RWPE1 (cell line): ENCODE data around the gene NDUFB6.

Source experiments
- CTCF ChIA-PET: fragments of 350-600 bp; sonication (Branson Sonifier 250); formaldehyde crosslinking; extraction: SDS; loops from one replicate; lab custom pipeline; 2021; lab: Yijun Ruan, JAX
- POLR2A ChIA-PET: fragments of 400-600 bp; formaldehyde crosslinking; extraction: SDS; loops from one replicate; lab custom pipeline; 2020; ENCODE audit warnings: antibody characterized with exemption; ENCODE audit not compliant: low non-redundant PET; lab: Yijun Ruan, JAX
- DNase-seq: peaks from one replicate; pipeline ENCODE4 v3.0.0; 2012; ENCODE audit warnings: low spot score
- H3K27ac ChIP-seq: fragments of 450-650 bp; 2 replicates; pipeline ENCODE4 v1.5.1; 2017
- CTCF ChIP-seq: fragments of 450-650 bp; conservative IDR thresholded peaks from 2 replicates; pipeline ENCODE4 v1.5.1; 2017; ENCODE audit warnings: low read depth, mild to moderate bottlenecking

The NDUFB6 gene

GRCh38 chr9:32581512-32582143, 8.7 kb upstream of the NDUFB6 start:
- TF ChIP-seq CTCF: peak; percentile 90
- ChIA-PET POLR2A (interaction anchor here (0.6 kb wide), 1 partner anchor 23 kb away, joined by 3 read pairs; no protein-coding TSS in a partner anchor), CTCF (interaction anchor here (0.5 to 7.9 kb wide), 17 partner anchors 9 to 391 kb away, joined by 3 to 135 read pairs (median 4); partner anchors contain the start of genes ACO1 and NDUFB6)
- no peak overlapping the region for H3K27ac ChIP-seq
- DNase-seq: peak; percentile 53

DNA sequence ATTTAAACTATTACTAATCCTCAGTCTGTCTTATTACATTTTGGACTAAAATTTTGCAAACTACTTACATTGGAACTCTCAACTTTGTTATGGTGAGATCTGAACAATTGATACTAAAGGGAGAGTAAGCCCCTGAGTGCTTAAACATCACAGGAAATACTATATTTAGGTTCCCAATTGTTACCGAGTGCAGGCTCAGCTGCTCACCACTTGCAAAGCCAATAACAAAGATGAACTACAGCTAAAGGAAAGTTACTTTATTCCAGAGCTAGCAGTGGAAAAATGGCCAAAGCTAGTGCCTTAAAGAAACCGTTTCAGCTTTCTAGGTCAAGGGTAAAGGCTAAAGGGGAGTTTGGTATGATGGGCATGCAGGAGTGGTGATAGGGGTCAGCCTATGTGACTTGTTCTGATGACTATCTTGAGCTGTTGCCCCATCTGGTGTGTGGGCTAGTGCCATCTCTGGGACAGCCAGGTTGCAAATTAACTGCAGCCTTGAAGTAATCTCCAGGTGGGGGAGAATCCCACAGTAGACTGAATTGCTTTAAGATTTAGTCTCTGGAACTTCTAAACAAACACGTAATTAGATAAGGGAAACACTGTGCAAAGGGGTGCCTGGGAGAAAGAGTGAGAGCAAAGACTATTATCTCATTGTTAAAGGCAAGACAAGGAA, 7.8 kb upstream of the NDUFB6 start:
- no peak overlapping the region for H3K27ac ChIP-seq
- ChIA-PET POLR2A (no interaction called here), CTCF (interaction anchor here (0.5 to 7.9 kb wide), 16 partner anchors 8 to 393 kb away, joined by 3 to 135 read pairs (median 4); partner anchors contain the start of gene NDUFB6)
- DNase-seq: no peak
- no peak for TF ChIP-seq CTCF

DNA sequence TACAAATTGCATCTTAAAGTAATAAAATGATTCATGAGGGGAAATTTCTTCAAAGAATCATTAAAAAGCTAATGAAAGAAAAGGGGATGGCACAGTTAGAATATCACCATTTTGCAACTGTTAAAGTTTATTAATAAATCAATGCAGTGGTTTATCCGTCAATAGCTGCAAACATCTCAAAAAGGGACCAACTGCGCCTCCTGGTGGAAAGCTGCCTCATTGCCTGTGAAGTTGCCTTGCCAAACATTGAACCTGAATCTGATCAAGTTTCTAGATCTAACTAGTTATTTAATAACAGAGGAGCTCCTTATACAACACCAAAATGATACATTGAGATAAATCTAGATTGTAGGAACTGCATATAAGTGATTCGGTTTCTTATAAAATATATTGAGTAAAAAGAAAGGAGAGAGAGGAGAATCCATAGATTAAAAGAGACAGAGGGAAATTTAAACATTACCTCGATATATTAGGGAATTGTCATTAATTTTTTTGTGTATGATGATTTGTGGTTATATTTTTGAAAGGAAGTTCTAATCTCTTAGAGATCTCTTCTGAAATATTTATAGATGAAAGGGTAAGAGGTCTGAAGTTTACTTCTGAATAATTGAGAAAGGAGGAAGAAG, 6.9 kb upstream of the NDUFB6 start:
- CTCF ChIA-PET: interaction anchor here (0.6 to 7.9 kb wide), 17 partner anchors 9 to 425 kb away, joined by 3 to 135 read pairs (median 3); partner anchors contain the start of gene RIGI
- peak; percentile 99 for TF ChIP-seq CTCF
- POLR2A ChIA-PET: no interaction called here
- DNase-seq: peak; percentile 51
- no peak overlapping the region for H3K27ac ChIP-seq

DNA sequence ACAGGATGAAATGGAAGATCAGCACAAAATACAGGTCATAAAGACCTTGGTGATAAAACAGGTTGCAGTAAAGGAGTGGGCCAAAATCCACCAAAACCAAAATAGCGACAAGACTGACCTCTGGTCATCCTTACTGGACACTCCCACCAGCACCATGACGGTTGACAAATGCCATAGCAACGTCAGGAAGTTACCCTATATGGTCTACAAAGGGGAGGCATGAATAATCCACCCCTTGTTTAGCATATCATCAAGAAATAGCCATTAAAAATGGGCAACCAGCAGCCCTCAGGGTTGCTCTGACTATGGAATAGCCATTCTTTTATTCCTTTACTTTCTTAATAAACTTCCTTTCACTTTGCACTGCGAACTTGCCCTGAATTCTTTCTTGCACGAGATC, 6.0 kb upstream of the NDUFB6 start:
- DNase-seq: no peak
- ChIA-PET CTCF (interaction anchor here (0.8 to 7.9 kb wide), 8 partner anchors 10 to 390 kb away, joined by 3 to 135 read pairs (median 6); partner anchors contain the start of gene RIGI), POLR2A (no interaction called here)
- TF ChIP-seq CTCF: no peak
- H3K27ac ChIP-seq: no peak overlapping the region

GRCh38 chr9:32577316-32577715, 4.4 kb upstream of the NDUFB6 start:
- no peak overlapping the region for H3K27ac ChIP-seq
- ChIA-PET CTCF (interaction anchor here (7.9 kb wide), 1 partner anchor 198 kb away, joined by 135 read pairs; no protein-coding TSS in a partner anchor), POLR2A (no interaction called here)
- DNase-seq: no peak
- no peak for TF ChIP-seq CTCF

DNA sequence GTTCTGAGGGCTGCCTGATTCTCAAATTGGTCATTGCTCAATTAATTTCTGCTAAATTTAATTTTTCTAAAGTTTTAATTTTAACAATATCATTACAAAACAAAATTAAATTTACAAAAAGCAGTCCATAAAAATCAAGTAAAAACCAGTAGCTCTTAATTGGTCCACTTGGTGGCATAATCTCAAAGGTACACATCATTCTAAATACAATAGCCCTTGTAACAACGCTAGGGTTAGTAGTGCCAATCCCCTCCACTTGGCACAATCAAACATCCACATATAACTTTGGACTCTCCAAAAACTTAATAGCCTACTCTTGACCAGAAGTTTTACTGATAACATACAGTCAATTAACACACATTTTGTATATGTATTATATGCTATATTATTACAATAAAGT, 1.9 kb upstream of the NDUFB6 start:
- H3K27ac ChIP-seq: no peak overlapping the region
- no peak; the same call in 1 of the 2 replicates for TF ChIP-seq CTCF
- no peak for DNase-seq
- ChIA-PET CTCF (interaction anchor here (0.9 kb wide), 1 partner anchor 192 kb away, joined by 6 read pairs; no protein-coding TSS in a partner anchor), POLR2A (no interaction called here)
